Measurements from ENCODE around the gene MCHR2.

GRCh38 chr6:99887066-99887465, 107.0 kb downstream of the MCHR2 start:
- TF ChIP-seq CTCF (IDR thresholded peaks at IDR 0.05) (no peak), POLR2AphosphoS5 (IDR thresholded peaks at IDR 0.05) (no peak)

All from suprapubic skin (tissue), 3 donors.